HL-60 (cell line): ENCODE measurements around the gene RBL2.
"Not testable (repeated sequence)": the region's sequence is repeated elsewhere in the genome, so short reads cannot be mapped to it uniquely, and the experiment has no call there.

Source experiments
- DNase-seq, 2 experiments: peaks; one replicate each; pipeline ENCODE4 v3.0.0-alpha.2; 2010 to 2020; ENCODE audit warnings: low read depth in 1 of 2, low spot score in 1 of 2
- H3K27ac ChIP-seq: fragments of 250-450 bp; sonication (Bioruptor Pico); replicated peaks from 2 replicates; pipeline ENCODE4 v1.5.1; 2020; ENCODE audit warnings: mild to moderate bottlenecking, moderate library complexity
- H3K27me3 ChIP-seq: fragments of 250-450 bp; sonication (Bioruptor Pico); 2 replicates; pipeline ENCODE4 v1.5.1; 2021; ENCODE audit warnings: mild to moderate bottlenecking, moderate library complexity; ENCODE audit not compliant: insufficient read depth, poor library complexity, severe bottlenecking
- H3K4me3 ChIP-seq: replicated peaks from 2 replicates; pipeline ENCODE4 v1.5.1; 2011; ENCODE audit warnings: mild to moderate bottlenecking, control low read depth, low read length; ENCODE audit not compliant: insufficient read depth
- GABPA ChIP-seq: IDR thresholded peaks from 2 replicates; pipeline ENCODE4 v1.6.1; 2012; ENCODE audit warnings: low read depth
- POLR2AphosphoS5 ChIP-seq: IDR thresholded peaks from 2 replicates; pipeline ENCODE4 v1.6.1; 2012; ENCODE audit warnings: low read depth
- SPI1 ChIP-seq: IDR thresholded peaks from 2 replicates; pipeline ENCODE4 v1.6.1; 2012; ENCODE audit warnings: low read depth, mild to moderate bottlenecking, borderline replicate concordance
- long read RNA-seq: library from polyadenylated mRNA; unstranded; transcript quantifications from one replicate; pipeline ENCODE4 v2.0.0, GENCODE V29; 2020
- TF ChIP-seq, protein P1 (sequence below): IDR thresholded peaks from 2 replicates; pipeline ENCODE4 v1.6.1; 2012; ENCODE audit warnings: low read depth; ENCODE audit not compliant: insufficient replicate concordance
- TF ChIP-seq, protein P2 (sequence below): IDR thresholded peaks from one replicate; pipeline ENCODE4 v1.5.1; 2011; ENCODE audit warnings: low read length, control low read depth, inconsistent platforms; ENCODE audit not compliant: insufficient read depth

RBL2 gene
- long read RNA-seq, full-length matches to known transcripts: 26 of 159 reads
- long read RNA-seq, partial matches to known transcripts: 103 of 159 reads
- long read RNA-seq, other reads (novel, unspliced or antisense): 30 of 159 reads

DNA sequence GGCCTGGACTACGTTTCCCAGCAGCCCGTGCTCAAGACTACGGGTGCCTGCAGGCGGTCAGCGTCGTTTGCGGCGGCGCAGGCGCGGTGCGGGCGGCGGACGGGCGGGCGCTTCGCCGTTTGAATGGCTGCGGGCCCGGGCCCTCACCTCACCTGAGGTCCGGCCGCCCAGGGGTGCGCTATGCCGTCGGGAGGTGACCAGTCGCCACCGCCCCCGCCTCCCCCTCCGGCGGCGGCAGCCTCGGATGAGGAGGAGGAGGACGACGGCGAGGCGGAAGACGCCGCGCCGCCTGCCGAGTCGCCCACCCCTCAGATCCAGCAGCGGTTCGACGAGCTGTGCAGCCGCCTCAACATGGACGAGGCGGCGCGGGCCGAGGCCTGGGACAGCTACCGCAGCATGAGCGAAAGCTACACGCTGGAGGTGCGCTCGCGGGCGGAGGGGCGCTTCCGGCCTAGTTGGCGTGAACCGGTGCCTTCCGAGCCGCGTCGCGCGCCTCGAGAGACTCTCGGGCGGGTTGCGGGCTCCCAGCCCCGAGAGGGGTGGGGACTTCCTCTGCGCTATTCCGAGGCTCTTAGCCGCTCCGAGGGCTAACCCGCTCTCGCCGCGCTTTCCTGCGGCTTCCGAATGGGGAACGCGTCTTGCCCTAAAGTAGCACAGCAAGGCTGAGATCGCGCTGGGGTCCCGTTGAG, at the start of gene RBL2:
TSS of gene RBL2 (plus strand) at position 95 of the 689 bp plus-strand sequence. CDS start at position 181, 86 bp downstream.
- Histone ChIP-seq H3K27me3 (no peaks in the 10 kb centered on the region), H3K27ac (peak within 1 kb of the TSS; percentile 97), H3K4me3 (peak within 1 kb of the TSS; percentile 75)
- DNase-seq: peak; percentile 54 to 82
- TF ChIP-seq GABPA (no peak), POLR2AphosphoS5 (peak; percentile 77), SPI1 (peak; percentile 60)
- TF ChIP-seq, protein P1, sequence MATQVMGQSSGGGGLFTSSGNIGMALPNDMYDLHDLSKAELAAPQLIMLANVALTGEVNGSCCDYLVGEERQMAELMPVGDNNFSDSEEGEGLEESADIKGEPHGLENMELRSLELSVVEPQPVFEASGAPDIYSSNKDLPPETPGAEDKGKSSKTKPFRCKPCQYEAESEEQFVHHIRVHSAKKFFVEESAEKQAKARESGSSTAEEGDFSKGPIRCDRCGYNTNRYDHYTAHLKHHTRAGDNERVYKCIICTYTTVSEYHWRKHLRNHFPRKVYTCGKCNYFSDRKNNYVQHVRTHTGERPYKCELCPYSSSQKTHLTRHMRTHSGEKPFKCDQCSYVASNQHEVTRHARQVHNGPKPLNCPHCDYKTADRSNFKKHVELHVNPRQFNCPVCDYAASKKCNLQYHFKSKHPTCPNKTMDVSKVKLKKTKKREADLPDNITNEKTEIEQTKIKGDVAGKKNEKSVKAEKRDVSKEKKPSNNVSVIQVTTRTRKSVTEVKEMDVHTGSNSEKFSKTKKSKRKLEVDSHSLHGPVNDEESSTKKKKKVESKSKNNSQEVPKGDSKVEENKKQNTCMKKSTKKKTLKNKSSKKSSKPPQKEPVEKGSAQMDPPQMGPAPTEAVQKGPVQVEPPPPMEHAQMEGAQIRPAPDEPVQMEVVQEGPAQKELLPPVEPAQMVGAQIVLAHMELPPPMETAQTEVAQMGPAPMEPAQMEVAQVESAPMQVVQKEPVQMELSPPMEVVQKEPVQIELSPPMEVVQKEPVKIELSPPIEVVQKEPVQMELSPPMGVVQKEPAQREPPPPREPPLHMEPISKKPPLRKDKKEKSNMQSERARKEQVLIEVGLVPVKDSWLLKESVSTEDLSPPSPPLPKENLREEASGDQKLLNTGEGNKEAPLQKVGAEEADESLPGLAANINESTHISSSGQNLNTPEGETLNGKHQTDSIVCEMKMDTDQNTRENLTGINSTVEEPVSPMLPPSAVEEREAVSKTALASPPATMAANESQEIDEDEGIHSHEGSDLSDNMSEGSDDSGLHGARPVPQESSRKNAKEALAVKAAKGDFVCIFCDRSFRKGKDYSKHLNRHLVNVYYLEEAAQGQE: peak; percentile 20
- TF ChIP-seq, protein P2, sequence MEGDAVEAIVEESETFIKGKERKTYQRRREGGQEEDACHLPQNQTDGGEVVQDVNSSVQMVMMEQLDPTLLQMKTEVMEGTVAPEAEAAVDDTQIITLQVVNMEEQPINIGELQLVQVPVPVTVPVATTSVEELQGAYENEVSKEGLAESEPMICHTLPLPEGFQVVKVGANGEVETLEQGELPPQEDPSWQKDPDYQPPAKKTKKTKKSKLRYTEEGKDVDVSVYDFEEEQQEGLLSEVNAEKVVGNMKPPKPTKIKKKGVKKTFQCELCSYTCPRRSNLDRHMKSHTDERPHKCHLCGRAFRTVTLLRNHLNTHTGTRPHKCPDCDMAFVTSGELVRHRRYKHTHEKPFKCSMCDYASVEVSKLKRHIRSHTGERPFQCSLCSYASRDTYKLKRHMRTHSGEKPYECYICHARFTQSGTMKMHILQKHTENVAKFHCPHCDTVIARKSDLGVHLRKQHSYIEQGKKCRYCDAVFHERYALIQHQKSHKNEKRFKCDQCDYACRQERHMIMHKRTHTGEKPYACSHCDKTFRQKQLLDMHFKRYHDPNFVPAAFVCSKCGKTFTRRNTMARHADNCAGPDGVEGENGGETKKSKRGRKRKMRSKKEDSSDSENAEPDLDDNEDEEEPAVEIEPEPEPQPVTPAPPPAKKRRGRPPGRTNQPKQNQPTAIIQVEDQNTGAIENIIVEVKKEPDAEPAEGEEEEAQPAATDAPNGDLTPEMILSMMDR: no peak

- DNase-seq, H3K4me3 ChIP-seq, H3K27me3 ChIP-seq, H3K27ac ChIP-seq: not testable (repeated sequence)
Observed at GRCh38 chr16:53384610-53385009, 49.7 kb upstream of the RBL2 start.

DNA sequence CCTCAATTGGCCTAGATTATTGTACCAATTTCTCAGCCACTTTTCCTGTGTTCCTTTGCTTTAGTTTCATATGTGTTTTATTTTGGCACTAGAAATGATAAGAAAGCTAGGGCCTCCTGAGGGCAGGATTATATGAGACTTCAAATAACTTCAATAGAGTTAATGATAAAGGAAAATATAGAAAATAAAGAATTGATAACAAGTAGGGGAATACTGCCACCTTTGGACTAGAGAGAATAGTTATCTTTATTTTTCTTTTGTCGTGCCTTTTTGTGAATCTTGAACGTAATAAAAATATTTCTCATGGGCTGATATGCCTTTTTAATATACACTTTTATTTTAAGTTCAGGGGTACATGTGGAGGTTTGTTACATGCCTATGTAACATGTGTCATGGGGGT, 29.3 kb upstream of the RBL2 start:
- no peak for DNase-seq
- Histone ChIP-seq H3K4me3 (no peak overlapping the region), H3K27ac (no peak overlapping the region), H3K27me3 (no peaks in the 10 kb centered on the region)
- TF ChIP-seq GABPA: no peak
- TF ChIP-seq SPI1: no peak
- TF ChIP-seq, protein P2: no peak
- no peak for TF ChIP-seq POLR2AphosphoS5
- TF ChIP-seq, protein P1: no peak

- Histone ChIP-seq H3K4me3 (no peak overlapping the region), H3K27ac (no peak overlapping the region)
Observed at GRCh38 chr16:53412549-53412948, 21.7 kb upstream of the RBL2 start.

More at GRCh38 chr16:53412549-53412948, 21.7 kb upstream of the RBL2 start:
- DNase-seq: no peak
- TF ChIP-seq, protein P1: no peak
- TF ChIP-seq GABPA (no peak), POLR2AphosphoS5 (no peak), SPI1 (no peak)
- TF ChIP-seq, protein P2: no peak
- no peaks in the 10 kb centered on the region for H3K27me3 ChIP-seq
